T-helper 2 cell (primary cell): ENCODE results near the gene COX17.
A peak's percentile ranks its signal among the peaks of the same experiment; 100 is the strongest.

Experiments used
- DNase-seq, 5 experiments: peaks; one replicate each; pipeline versions ENCODE4 v3.0.0 to v3.0.0-alpha.2; 2012 to 2022

Gene COX17

GRCh38 chr3:119643528-119643927 is 33.7 kb downstream of the COX17 start:
- DNase-seq, result no peak

- no peak for DNase-seq
Observed at GRCh38 chr3:119642746-119643473, 34.3 kb downstream of the COX17 start.

- DNase-seq, result no peak
Observed at GRCh38 chr3:119641416-119641815, 35.8 kb downstream of the COX17 start.

GRCh38 chr3:119639494-119640350 is 37.5 kb downstream of the COX17 start:
- DNase-seq, result peak in 1 of 5 experiments; percentile 72

GRCh38 chr3:119637679-119638477 is 39.3 kb downstream of the COX17 start:
- peak in 1 of 5 experiments; percentile 75 for DNase-seq

GRCh38 chr3:119636891-119637611 is 40.2 kb downstream of the COX17 start:
- no peak for DNase-seq

GRCh38 chr3:119636249-119636648 is 41.0 kb downstream of the COX17 start:
- no peak for DNase-seq

DNA sequence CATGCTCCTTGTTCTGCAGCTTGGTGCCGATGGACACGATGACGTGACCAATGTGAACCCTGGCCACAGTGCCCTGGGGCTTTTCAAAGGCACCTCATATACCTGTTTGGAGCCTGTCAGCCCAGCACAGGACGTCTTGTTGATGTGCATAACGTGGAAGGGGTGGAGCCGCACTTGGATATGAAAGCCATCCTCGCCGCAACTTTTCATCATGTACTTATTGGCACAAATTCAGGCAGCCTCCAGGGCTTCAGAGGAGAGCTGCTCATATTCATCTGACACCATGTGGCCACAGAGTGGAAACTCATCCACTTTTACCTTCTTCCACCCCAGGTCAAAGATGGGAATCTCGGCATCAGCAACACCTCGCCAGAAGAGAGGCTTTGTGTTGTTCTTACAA is 41.5 kb downstream of the COX17 start:
- DNase-seq, result no peak

GRCh38 chr3:119632829-119633228 is 44.4 kb downstream of the COX17 start:
- no peak for DNase-seq

GRCh38 chr3:119632216-119632615 is 45.0 kb downstream of the COX17 start:
- no peak for DNase-seq

- no peak for DNase-seq
Observed at GRCh38 chr3:119631516-119631915, 45.7 kb downstream of the COX17 start.

DNA sequence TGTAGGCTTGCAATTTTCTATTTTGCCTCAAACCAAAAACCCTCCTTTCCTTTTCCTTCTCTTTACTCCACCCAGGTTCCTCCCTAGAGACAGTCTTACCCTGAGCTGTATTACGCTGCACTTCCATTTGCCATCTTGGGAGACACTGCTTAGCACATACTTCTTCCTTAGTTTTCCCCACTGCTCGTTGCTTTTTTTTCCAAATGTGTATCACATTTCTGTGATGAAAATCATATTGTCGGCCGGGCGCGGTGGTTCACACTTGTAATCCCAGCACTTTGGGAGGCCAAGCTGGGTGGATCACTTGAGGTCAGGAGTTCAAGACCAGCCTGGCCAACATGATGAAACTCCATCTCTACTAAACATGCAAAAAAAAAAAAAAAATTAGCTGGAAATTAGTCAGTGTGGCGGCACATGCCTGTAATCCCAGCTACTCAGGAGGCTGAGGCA is 46.3 kb downstream of the COX17 start:
- no peak for DNase-seq

- DNase-seq, result no peak
Observed at GRCh38 chr3:119630128-119630879, 46.9 kb downstream of the COX17 start.

GRCh38 chr3:119628816-119629445 is 48.3 kb downstream of the COX17 start:
- DNase-seq, result no peak

- peak in 2 of 5 experiments; percentile 22 to 75 for DNase-seq
Observed at GRCh38 chr3:119628390-119628789, 48.8 kb downstream of the COX17 start.

- DNase-seq, result peak in 1 of 5 experiments; percentile 56
Observed at GRCh38 chr3:119627461-119627860, 49.7 kb downstream of the COX17 start.

DNA sequence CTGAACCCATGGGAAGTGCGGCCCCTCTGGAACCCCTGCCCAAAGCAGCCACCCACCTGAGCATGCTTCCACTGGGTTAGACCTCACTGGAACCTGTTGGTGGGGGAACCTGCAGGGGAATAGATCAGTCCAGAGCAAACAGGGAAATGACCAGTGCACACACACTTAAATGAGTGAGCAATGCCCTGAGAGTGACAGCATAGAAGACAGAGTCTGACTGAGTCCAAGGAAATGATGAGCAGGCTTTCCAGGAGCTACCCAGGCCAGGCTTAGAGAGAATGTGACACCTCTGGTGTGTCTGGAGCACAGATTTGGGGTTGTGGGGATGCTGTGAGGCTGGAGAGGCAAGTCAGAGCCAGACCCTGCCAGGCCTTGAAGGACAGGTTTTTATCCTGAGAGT is 51.0 kb downstream of the COX17 start:
- DNase-seq, result no peak

DNA sequence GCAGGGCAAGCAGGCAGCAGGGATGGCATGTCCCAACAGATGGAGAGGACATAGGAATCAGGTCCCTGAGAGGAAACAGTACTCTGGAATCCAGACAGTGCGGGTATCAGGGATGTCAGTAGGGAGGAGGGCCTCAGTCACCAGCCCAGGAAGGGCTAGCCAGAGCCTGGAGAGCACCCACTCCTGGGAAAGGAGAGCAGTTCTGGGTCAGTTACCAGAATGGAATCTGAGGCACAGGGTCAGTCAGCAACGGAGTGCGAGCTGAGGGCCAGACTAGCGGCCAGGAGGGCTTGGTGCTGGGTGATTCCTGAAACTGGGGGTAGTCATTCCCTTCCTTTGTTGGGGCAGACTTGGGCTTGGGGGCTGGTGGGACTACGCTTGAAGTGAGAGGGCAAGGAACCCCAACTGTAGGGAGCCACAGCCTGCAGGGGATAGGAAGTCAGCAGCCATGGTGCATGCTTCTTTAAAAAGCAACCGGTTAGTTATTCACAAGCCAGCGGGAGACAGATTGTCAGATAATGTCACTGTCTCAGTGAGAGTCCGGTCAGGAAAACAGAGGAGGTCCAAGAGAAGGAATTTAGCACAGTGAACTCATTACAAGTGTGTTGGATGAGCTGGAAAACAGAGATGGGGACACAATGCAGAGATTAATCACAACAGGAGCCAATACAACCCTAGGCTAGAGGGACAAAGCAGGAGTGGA is 51.6 kb downstream of the COX17 start:
- no peak for DNase-seq

DNA sequence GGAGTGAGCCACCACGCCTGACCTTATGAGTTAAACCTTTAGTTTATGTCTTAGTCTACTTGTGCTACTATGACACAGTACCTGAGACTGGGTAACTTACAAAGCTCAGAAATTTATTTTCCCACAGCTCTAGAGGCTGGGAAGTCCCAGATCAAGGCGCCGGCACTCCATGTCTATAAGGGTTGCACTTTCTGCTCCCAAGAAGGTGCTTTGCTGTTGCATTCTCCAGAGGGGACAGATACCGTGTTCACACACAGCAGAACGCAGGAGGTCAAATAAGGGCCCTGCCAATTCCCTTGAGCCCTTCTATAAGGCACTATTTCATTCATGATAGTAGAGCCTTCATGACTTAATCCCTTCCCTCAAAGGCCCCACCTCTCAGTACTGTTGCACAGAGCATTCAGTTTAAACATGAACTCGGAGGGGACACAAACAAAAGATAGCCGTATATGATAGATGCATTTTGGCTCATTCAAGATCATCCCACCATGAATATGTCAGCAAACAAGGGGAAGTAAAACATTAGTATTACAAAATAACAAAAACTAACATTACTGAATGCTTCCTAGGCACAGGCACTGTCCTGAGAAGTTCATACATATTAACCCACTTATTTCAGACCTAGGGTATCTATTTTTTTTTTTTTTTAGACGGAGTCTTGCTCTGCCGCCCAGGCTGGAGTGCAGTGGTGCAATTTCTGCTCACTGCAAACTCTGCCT is 53.0 kb downstream of the COX17 start:
- DNase-seq, result no peak

- no peak for DNase-seq
Observed at GRCh38 chr3:119620899-119621298, 56.3 kb downstream of the COX17 start.
